ENCODE data around the gene EFNA5.
"Not testable (repeated sequence)": the region's sequence is repeated elsewhere in the genome, so short reads cannot be mapped to it uniquely, and the experiment has no call there.

Gene EFNA5

DNA sequence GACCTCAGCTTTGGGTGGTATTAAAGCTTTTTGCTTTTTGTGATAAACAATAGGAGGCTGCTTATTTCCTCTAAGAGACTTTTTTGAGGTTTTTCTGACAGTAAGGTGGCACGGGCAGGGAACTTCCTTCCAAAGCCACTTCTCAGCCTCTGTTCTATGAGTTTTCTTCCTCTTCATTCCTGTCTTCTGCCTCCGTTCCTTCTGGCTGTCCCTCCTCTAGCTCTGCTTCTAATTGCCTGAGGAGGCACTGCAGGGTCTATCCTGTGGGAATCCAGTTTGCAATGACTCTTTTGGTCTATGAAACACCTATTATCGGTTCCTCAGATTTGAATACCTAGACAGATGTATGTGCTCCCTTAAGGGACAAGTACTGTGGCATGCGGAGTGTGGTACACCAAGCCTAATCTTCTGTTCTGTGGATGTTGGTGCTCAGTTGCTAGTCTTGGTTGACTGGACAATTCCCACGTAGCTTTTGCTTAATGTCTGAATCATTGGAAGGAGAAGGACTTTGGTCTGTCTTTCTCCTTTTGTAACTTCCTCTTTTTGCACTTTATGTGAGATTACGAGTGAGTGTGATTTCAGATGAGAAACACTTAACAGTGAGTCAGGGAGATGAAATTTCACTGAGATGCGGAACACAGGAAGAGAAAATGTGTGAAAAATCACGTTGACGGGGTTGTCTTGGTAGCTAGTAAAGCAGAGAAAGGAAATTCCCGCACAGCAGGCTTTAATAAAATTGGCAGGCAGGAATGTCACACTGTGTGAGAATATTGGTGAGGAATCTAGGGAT is 305.2 kb downstream of the EFNA5 start:
- no peak for DNase-seq (ENCODE audit: low spot score)

- no peak for DNase-seq (ENCODE audit: low spot score)
Observed at GRCh38 chr5:107364443-107365319, 306.1 kb downstream of the EFNA5 start.

DNA sequence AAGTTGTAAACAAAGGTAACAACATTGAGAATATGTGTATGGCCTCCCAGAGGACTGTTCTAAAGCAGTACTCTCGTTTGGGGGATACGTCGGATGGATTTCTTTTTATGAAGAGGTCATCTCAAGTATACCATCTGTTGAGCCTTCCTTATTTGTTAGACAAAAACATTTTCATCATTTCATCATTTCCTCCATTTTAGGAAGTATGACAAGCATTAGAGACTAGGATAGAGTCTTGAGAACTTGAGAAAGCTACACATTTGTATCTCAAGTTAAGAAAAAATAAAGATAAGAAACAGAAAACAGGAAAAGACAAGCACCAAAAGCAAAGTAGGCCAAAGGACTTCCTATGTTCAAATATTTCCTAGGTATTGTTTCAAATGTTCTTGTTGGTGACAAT is 307.0 kb downstream of the EFNA5 start:
- DNase-seq (ENCODE audit: low spot score), result no peak

- DNase-seq (ENCODE audit: low spot score), result no peak
Observed at GRCh38 chr5:107361945-107362344, 308.8 kb downstream of the EFNA5 start.

GRCh38 chr5:107359916-107360234 is 310.9 kb downstream of the EFNA5 start:
- no peak for DNase-seq (ENCODE audit: low spot score)

GRCh38 chr5:107359033-107359915 is 311.5 kb downstream of the EFNA5 start:
- no peak for DNase-seq (ENCODE audit: low spot score)

GRCh38 chr5:107356891-107357290 is 313.8 kb downstream of the EFNA5 start:
- DNase-seq (ENCODE audit: low spot score), result no peak

GRCh38 chr5:107352576-107352975 is 318.2 kb downstream of the EFNA5 start:
- no peak for DNase-seq (ENCODE audit: low spot score)

GRCh38 chr5:107346580-107346979 is 324.2 kb downstream of the EFNA5 start:
- DNase-seq (ENCODE audit: low spot score), result not testable (repeated sequence)

GRCh38 chr5:107342371-107342770 is 328.4 kb downstream of the EFNA5 start:
- DNase-seq (ENCODE audit: low spot score), result no peak

GRCh38 chr5:107341376-107342084 is 329.2 kb downstream of the EFNA5 start:
- no peak for DNase-seq (ENCODE audit: low spot score)

GRCh38 chr5:107340631-107341030 is 330.1 kb downstream of the EFNA5 start:
- DNase-seq (ENCODE audit: low spot score), result no peak

- no peak for DNase-seq (ENCODE audit: low spot score)
Observed at GRCh38 chr5:107338335-107338734, 332.4 kb downstream of the EFNA5 start.

- no peak for DNase-seq (ENCODE audit: low spot score)
Observed at GRCh38 chr5:107337281-107337680, 333.5 kb downstream of the EFNA5 start.

- peak; percentile 35 for DNase-seq (ENCODE audit: low spot score)
Observed at GRCh38 chr5:107331882-107332281, 338.9 kb downstream of the EFNA5 start.

GRCh38 chr5:107331312-107331711 is 339.4 kb downstream of the EFNA5 start:
- no peak for DNase-seq (ENCODE audit: low spot score)

DNA sequence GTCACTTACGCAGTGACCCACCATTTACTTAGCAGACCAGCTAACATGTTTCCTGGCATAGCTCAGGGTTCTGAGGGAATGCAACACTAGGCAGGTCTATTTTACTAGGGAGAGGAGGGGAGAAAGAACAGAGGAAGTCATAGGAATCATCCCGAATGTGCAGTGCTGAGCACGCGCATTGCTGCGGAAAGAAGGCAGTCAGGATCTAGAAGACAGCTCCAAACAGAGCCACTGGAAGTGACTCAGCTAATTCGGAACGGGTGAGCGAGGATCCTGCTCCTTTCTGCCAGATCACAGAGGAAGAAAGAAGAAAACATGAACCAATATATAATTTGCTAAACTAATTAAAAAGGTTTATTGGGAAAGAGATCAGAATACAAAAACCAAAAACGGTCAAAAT is 339.8 kb downstream of the EFNA5 start:
- DNase-seq (ENCODE audit: low spot score), result no peak

DNA sequence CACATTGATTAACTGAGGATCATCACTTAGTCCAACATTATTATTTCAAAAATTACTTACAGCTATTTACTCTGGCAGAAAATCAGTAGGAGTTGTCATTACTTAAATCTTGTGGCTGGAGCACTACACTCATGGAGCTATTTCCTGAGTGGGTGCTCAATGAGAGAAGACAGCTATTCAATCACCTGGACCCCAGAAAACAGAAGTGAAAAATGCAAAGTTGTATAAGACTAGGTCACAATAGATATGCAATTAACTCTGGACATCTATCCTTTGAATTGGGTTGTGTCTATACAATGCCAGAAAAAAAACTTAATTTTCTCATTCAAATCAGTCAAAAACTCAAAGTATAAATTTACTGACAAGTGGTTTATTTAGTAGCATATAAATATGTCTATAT is 340.9 kb downstream of the EFNA5 start:
- DNase-seq (ENCODE audit: low spot score), result no peak

All from COLO829 (cell line).